HG03095 (cell line): ENCODE results near the gene REEP5.

Source experiments
- ATAC-seq: cut with Tn5 transposase; IDR thresholded peaks from one replicate; pipeline ENCODE4 v1.9.1; 2021; ENCODE audit warnings: moderate library complexity; ENCODE audit not compliant: unreplicated experiment

REEP5 gene

GRCh38 chr5:112848116-112848811 is 73.8 kb downstream of the REEP5 start:
- ATAC-seq: peak; percentile 97

GRCh38 chr5:112847306-112847705 is 74.7 kb downstream of the REEP5 start:
- no peak for ATAC-seq

GRCh38 chr5:112846556-112846955 is 75.5 kb downstream of the REEP5 start:
- no peak for ATAC-seq

- ATAC-seq: no peak
Measured at GRCh38 chr5:112844489-112844888, 77.5 kb downstream of the REEP5 start.

- no peak for ATAC-seq
Measured at GRCh38 chr5:112833971-112834370, 88.1 kb downstream of the REEP5 start.

GRCh38 chr5:112830378-112830777 is 91.6 kb downstream of the REEP5 start:
- ATAC-seq: no peak
